Activated CD8-positive, alpha-beta memory T cell treated with anti-CD3 and anti-CD28 coated beads for 1 hour (primary cell): ENCODE results near the gene IGF2BP2.
"Not testable (repeated sequence)": the region's sequence is repeated elsewhere in the genome, so short reads cannot be mapped to it uniquely, and the experiment has no call there.

Source experiments
- DNase-seq, 2 donors: peaks; one replicate each; pipeline ENCODE4 v3.0.0-alpha.2; 2020; ENCODE audit warnings: low read depth in 1 of 2; ENCODE audit errors: extremely low read depth in 1 of 2

The IGF2BP2 gene

GRCh38 chr3:185678027-185678426 lies 146.8 kb downstream of the IGF2BP2 start:
- DNase-seq = no peak

GRCh38 chr3:185677146-185677829 lies 147.6 kb downstream of the IGF2BP2 start:
- DNase-seq = no peak

GRCh38 chr3:185667574-185667973 lies 157.3 kb downstream of the IGF2BP2 start:
- no peak for DNase-seq

GRCh38 chr3:185663929-185664328 lies 160.9 kb downstream of the IGF2BP2 start:
- no peak for DNase-seq

GRCh38 chr3:185661772-185662171 lies 163.1 kb downstream of the IGF2BP2 start:
- DNase-seq = no peak

GRCh38 chr3:185661296-185661695 lies 163.5 kb downstream of the IGF2BP2 start:
- not testable (repeated sequence) for DNase-seq

- DNase-seq = peak; percentile 3 to 47
Measured at GRCh38 chr3:185659942-185660921, 164.6 kb downstream of the IGF2BP2 start.

GRCh38 chr3:185658943-185659342 lies 165.9 kb downstream of the IGF2BP2 start:
- DNase-seq = no peak

- no peak for DNase-seq
Measured at GRCh38 chr3:185658504-185658912, 166.3 kb downstream of the IGF2BP2 start.

DNA sequence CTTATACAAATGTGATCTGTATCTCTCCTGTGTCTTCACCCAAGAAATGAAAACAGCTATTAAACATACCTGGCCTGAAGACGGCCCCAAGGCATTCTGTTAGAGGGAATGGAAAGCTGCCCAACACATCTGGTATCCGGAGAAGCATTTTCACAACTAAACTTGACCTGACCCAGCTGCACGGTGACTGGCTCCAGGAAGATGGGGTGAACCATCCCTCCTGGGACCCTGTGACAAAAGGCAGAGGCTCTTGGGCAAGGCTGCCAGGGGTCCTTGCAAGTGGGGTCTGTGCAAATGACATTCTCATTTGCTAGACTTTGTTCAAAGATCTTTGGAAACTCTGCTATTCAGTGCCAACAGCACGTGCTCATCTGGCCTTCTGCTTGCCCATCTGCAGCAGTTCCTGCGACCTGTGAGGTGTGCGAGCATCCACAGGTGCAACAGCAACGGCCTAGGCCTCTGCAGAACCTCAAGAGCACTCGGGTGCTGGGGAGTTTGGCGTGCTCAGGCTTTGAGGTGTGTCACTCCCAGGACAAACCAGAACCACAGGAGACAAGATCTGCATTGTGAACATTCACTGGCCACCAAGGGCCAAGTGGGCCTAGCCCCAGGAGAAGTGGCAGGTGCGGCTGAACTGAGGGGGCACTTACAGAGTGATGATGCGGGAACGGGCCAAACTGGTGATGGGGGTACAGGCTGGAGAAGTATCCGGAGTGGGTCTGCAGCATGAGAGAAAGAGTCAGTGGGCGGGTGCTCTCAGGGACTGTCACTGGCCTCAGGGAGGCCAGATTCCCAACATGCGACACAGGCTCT lies 166.9 kb downstream of the IGF2BP2 start:
- DNase-seq = no peak

DNA sequence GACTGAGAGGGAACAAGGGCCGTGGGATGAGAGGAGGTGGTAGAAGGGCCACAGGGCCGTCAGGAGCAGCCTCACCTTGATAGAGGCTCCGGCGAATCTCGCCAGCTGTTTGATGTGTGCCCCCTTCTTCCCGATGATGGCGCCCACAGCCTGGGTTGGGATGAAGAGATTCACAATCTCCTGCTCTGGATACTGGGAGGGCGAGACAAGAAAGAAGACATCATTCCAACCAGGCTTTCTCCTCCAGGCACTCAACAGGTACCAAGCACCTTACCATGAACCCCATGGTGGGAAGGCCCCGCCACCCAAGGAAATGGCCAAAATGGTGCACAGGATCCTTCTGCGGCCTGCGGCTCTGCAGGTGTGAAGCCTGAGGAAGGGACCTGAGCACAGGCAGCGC lies 167.6 kb downstream of the IGF2BP2 start:
- DNase-seq = no peak

GRCh38 chr3:185656321-185656840 lies 168.5 kb downstream of the IGF2BP2 start:
- no peak for DNase-seq

- DNase-seq = no peak
Measured at GRCh38 chr3:185655426-185656320, 169.2 kb downstream of the IGF2BP2 start.

DNA sequence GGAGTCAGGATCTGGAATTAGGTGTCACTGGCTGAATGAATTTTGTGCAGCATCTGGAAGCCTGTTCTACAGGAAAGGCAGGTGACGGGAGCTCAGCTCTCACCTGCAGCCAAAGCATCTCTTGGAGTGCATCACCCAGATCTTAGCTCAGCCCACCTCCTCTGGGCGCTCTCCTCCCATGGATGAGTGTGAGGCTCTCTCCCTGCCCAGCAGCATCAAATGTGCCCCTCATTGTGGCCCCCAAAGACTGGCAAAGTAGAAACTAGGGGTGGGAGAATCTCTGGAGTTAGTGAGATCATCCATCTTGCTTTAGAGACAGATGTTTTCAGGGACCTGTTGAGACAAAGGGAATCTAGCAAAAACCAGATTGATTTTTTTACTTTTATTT lies 170.1 kb downstream of the IGF2BP2 start:
- no peak for DNase-seq

GRCh38 chr3:185653949-185654757 lies 170.7 kb downstream of the IGF2BP2 start:
- no peak for DNase-seq

GRCh38 chr3:185651971-185652370 lies 172.9 kb downstream of the IGF2BP2 start:
- DNase-seq = no peak

DNA sequence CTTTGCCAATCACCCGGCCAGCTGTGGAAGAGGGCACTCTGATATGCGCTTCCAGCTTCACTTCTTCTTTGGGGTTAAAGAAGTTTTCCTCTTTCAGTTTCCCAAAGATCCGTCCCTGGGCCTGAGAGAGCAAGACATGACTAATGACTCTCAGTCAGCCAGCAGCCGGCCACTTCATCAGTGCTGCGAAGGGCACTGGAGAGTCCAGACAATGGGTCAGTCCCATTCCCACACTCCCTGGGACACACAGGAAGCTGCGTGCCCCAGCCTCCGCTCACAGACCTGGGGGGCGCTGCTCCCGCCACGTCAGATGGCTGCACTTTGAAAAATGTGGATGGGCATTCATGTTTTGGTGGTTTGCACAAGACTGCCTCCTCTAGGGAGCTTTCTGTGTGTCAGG lies 175.4 kb downstream of the IGF2BP2 start:
- no peak for DNase-seq

GRCh38 chr3:185648396-185648795 lies 176.4 kb downstream of the IGF2BP2 start:
- DNase-seq = no peak

DNA sequence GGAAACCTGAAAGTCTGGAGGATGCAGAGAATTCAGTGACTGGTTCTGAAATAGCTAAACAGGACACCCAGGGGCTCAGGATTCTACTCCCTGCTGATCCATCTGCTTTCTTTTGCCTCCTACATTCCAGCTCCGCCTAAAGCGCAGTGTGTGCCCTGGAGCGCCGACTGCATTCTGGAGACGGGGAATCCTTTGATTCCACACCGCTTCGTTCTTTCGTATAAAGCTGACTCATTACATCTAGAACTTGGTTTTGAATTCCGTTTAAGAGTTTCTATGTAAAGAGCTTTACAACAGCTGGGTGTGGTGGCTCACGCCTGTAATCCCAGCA lies 177.0 kb downstream of the IGF2BP2 start:
- DNase-seq = no peak
